HCT116 (cell line): ENCODE data around the gene NOX4. TPM values are rescaled to one million over a fixed set of nuclear protein-coding genes. Genes with fewer than 3 reads are reported as not detected.

ENCODE experiments used
- ATAC-seq: fragments of 200-7000 bp; cut with Tn5 transposase; 2 replicates; pipeline ENCODE4 v1.9.1; 2020; ENCODE audit warnings: mild to moderate bottlenecking, moderate library complexity
- BruUV-seq: library from RNA; stranded (reverse); fragments of 400-500 nt; replicated peaks from 2 replicates; lab custom pipeline; 2021; lab: Mats Ljungman, UMichigan
- CTCF ChIA-PET: fragments of 300-600 bp; sonication (Branson Sonifier 250); formaldehyde crosslinking; loops from one replicate; lab custom pipeline; 2021; ENCODE audit warnings: antibody characterized with exemption; lab: Charles Lee
- POLR2A ChIA-PET: fragments of 300-600, 350-600 bp; sonication (Branson Sonifier 250); formaldehyde crosslinking; loops from one replicate; lab custom pipeline; 2021; ENCODE audit warnings: antibody characterized with exemption; lab: Charles Lee
- RAD21 ChIA-PET, 2 experiments: fragments of 300-600 bp; sonication (Branson Sonifier 250); formaldehyde crosslinking; loops; one replicate each; lab custom pipeline; 2023; ENCODE audit warnings: low total read pairs in 2 of 2; ENCODE audit not compliant: uncharacterized antibody in 2 of 2, unreplicated experiment in 2 of 2, low non-redundant PET in 1 of 2; lab: Charles Lee
- DNase-seq: peaks from one replicate; pipeline ENCODE4 v3.0.0-alpha.2; 2010; ENCODE audit warnings: low read depth, low spot score
- H2AFZ ChIP-seq: fragments of 200-600 bp; shearing (Covaris generic), sonication (generic); 2 replicates; pipeline ENCODE4 v1.6.1; 2017; ENCODE audit warnings: low read depth, mixed run types, mixed read lengths, antibody characterized with exemption, low read length; ENCODE audit not compliant: poor library complexity, severe bottlenecking
- H3K27ac ChIP-seq: 2 replicates; pipeline ENCODE4 v1.5.1; 2012; ENCODE audit warnings: low read depth, low read length
- H3K27me3 ChIP-seq: fragments of 200-600 bp; sonication (generic); 2 replicates; pipeline ENCODE4 v1.6.1; 2016; ENCODE audit warnings: mixed run types, low read length, mixed read lengths; ENCODE audit not compliant: insufficient read depth
- H3K36me3 ChIP-seq, 2 experiments: fragments of 200-500 bp in 1 of 2; fragments of 200-600 bp in 1 of 2; sonication (Bioruptor generic) in 1 of 2; sonication (generic) in 1 of 2; 2 replicates each; pipeline versions ENCODE4 v1.5.1 to v1.6.1; 2014 to 2016; ENCODE audit warnings: low read length in 2 of 2, inconsistent platforms in 1 of 2, mixed read lengths in 1 of 2, mixed run types in 1 of 2; ENCODE audit not compliant: insufficient read depth in 2 of 2, control insufficient read depth in 1 of 2
- H3K4me1 ChIP-seq, 2 experiments: fragments of 200-600 bp in 1 of 2; sonication (generic) in 1 of 2; 2 replicates each; pipeline versions ENCODE4 v1.5.1 to v1.6.1; 2012 to 2017; ENCODE audit warnings: low read length in 2 of 2, inconsistent platforms in 1 of 2, mild to moderate bottlenecking in 1 of 2, mixed read lengths in 1 of 2, mixed run types in 1 of 2, moderate library complexity in 1 of 2; ENCODE audit not compliant: insufficient read depth in 2 of 2, control insufficient read depth in 1 of 2
- H3K4me2 ChIP-seq: fragments of 200-600 bp; sonication (generic); 2 replicates; pipeline ENCODE4 v1.6.1; 2017; ENCODE audit warnings: mixed run types, low read length, mixed read lengths
- H3K4me3 ChIP-seq, 2 experiments: fragments of 200-600 bp in 1 of 2; sonication (generic) in 1 of 2; replicated peaks in 1 of 2; 2 replicates each; pipeline ENCODE4 v1.5.1; 2011 to 2016; ENCODE audit warnings: low read length in 2 of 2, control low read depth in 1 of 2, low read depth in 1 of 2, mild to moderate bottlenecking in 1 of 2, mixed read lengths in 1 of 2, mixed run types in 1 of 2
- H3K79me2 ChIP-seq: fragments of 200-600 bp; sonication (generic); 2 replicates; pipeline ENCODE4 v1.6.1; 2017; ENCODE audit warnings: mild to moderate bottlenecking, mixed run types, low read length, moderate library complexity, mixed read lengths; ENCODE audit not compliant: insufficient read depth
- H3K9ac ChIP-seq: fragments of 200-600 bp; sonication (generic); 2 replicates; pipeline ENCODE4 v1.6.1; 2016; ENCODE audit warnings: low read length, mixed read lengths
- H3K9me2 ChIP-seq: fragments of 200-600 bp; sonication (generic), shearing (Covaris generic); 2 replicates; pipeline ENCODE4 v1.6.1; 2017; ENCODE audit warnings: mixed run types, mild to moderate bottlenecking, moderate library complexity; ENCODE audit not compliant: insufficient read depth
- H3K9me3 ChIP-seq, 2 experiments: fragments of 200-500 bp in 1 of 2; fragments of 200-600 bp in 1 of 2; sonication (Bioruptor generic) in 1 of 2; sonication (generic) in 1 of 2; 2 replicates each; pipeline ENCODE4 v1.6.1; 2014 to 2017; ENCODE audit warnings: low read length in 2 of 2, mixed read lengths in 2 of 2, inconsistent platforms in 1 of 2, low read depth in 1 of 2, mild to moderate bottlenecking in 1 of 2, mixed run types in 1 of 2, moderate library complexity in 1 of 2; ENCODE audit not compliant: control insufficient read depth in 1 of 2, insufficient read depth in 1 of 2
- H4K20me1 ChIP-seq: fragments of 200-600 bp; sonication (generic), shearing (Covaris generic); 2 replicates; pipeline ENCODE4 v1.6.1; 2017; ENCODE audit warnings: mixed run types, mild to moderate bottlenecking, moderate library complexity; ENCODE audit not compliant: insufficient read depth
- EGR1 ChIP-seq: IDR thresholded peaks from 2 replicates; pipeline ENCODE4 v1.6.1; 2012; ENCODE audit warnings: low read depth
- EZH2phosphoT487 ChIP-seq: fragments of 200-600 bp; IDR thresholded peaks from 2 replicates; pipeline ENCODE4 v1.6.1; 2018; ENCODE audit warnings: antibody characterized with exemption, borderline replicate concordance
- JUND ChIP-seq: IDR thresholded peaks from 2 replicates; pipeline ENCODE4 v1.6.1; 2012
- POLR2AphosphoS5 ChIP-seq: IDR thresholded peaks from 2 replicates; pipeline ENCODE4 v1.6.1; 2011; ENCODE audit warnings: mild to moderate bottlenecking, low read depth, low read length, moderate library complexity
- SP1 ChIP-seq: IDR thresholded peaks from 2 replicates; pipeline ENCODE4 v1.6.1; 2012; ENCODE audit warnings: low read depth
- TCF7L2 ChIP-seq: IDR thresholded peaks from 2 replicates; pipeline ENCODE4 v1.7.0; 2011; ENCODE audit warnings: borderline replicate concordance, inconsistent platforms; ENCODE audit not compliant: insufficient read depth, insufficient read length; ENCODE audit errors: extremely low read depth
- ZFX ChIP-seq: fragments of 450-650 bp; IDR thresholded peaks from 2 replicates; pipeline ENCODE4 v1.6.1; 2017
- intact Hi-C: fragments of 100-400 bp; cut with micrococcal nuclease; formaldehyde crosslinking; loops from 2 replicates; pipeline ENCODE4 v1.10.0; 2022
- total RNA-seq: library from RNA; stranded (reverse); gene quantifications from one replicate; pipeline ENCODE4 v1.2.1, GENCODE V29; 2021; ENCODE audit not compliant: unreplicated experiment
- TF ChIP-seq, protein P1 (sequence below): IDR thresholded peaks from 2 replicates; pipeline ENCODE4 v1.6.1; 2011; ENCODE audit warnings: mild to moderate bottlenecking, low read length, moderate library complexity; ENCODE audit not compliant: insufficient replicate concordance; ENCODE audit errors: extremely low read depth

The NOX4 gene
- total RNA-seq, 1 experiment from 2014 or later, result not detected

DNA sequence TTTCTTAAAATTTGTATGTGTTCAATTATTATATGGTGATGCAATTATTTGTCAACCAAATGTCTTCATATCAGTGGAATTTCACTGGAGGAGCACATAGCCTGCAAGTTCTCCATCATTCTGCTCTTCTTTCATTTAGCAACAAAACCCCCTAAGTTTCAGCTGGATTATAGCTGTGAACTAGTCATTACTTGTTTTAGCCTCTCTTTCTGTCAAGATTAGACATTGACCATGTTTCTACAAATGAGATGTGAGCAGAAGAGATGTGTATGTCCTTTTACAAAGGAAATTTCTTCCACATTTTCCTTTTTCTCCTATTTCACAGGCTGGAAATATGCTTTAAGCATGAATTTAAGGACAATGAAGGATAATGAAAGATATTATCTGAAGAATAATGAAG is 9.2 kb upstream of the NOX4 start:
- H3K9me2 ChIP-seq, result no peaks in the 10 kb centered on the region
- intact Hi-C loops, result no loop called here
- RAD21 ChIA-PET, result no interaction called here
- H3K4me3 ChIP-seq, result no peak overlapping the region
- DNase-seq (no peak), ATAC-seq (no peak)
- TF ChIP-seq SP1, result no peak
- no peak for TF ChIP-seq EGR1
- TF ChIP-seq JUND, result no peak
- TF ChIP-seq TCF7L2, result no peak
- TF ChIP-seq POLR2AphosphoS5, result no peak
- TF ChIP-seq, protein P1, sequence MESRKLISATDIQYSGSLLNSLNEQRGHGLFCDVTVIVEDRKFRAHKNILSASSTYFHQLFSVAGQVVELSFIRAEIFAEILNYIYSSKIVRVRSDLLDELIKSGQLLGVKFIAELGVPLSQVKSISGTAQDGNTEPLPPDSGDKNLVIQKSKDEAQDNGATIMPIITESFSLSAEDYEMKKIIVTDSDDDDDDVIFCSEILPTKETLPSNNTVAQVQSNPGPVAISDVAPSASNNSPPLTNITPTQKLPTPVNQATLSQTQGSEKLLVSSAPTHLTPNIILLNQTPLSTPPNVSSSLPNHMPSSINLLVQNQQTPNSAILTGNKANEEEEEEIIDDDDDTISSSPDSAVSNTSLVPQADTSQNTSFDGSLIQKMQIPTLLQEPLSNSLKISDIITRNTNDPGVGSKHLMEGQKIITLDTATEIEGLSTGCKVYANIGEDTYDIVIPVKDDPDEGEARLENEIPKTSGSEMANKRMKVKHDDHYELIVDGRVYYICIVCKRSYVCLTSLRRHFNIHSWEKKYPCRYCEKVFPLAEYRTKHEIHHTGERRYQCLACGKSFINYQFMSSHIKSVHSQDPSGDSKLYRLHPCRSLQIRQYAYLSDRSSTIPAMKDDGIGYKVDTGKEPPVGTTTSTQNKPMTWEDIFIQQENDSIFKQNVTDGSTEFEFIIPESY, result no peak
- TF ChIP-seq EZH2phosphoT487, result no peak
- TF ChIP-seq ZFX, result no peak
- no peaks in the 10 kb centered on the region for H3K9me3 ChIP-seq
- H3K27me3 ChIP-seq, result peaks cover 13% of the 10 kb centered on the region; the same call in 1 of the 2 replicates
- H3K79me2 ChIP-seq, result no peaks in the 10 kb centered on the region
- H3K4me1 ChIP-seq, result no peaks in the 10 kb centered on the region
- H2AFZ ChIP-seq, result no peak overlapping the region
- no TSS peak for BruUV-seq
- no peaks in the 10 kb centered on the region; the same call in 1 of the 2 replicates for H4K20me1 ChIP-seq
- H3K27ac ChIP-seq, result no peak overlapping the region
- H3K9ac ChIP-seq, result no peak overlapping the region
- no peaks in the 10 kb centered on the region for H3K36me3 ChIP-seq
- POLR2A ChIA-PET, result no interaction called here
- CTCF ChIA-PET, result no interaction called here
- no peak overlapping the region for H3K4me2 ChIP-seq
